Vagina (tissue), 2 donors: ENCODE results near the gene ZNF827.

ENCODE experiments used
- POLR2AphosphoS5 ChIP-seq, 2 donors: sonication (generic); formaldehyde crosslinking; IDR thresholded peaks; one replicate each; pipeline ENCODE4 v1.9.0; 2017; ENCODE audit warnings: antibody characterized with exemption in 2 of 2, mild to moderate bottlenecking in 2 of 2, low read depth in 1 of 2; ENCODE audit not compliant: insufficient read depth in 1 of 2
- TF ChIP-seq, protein P1 (sequence below), 3 experiments: fragments of 450-650 bp in 2 of 3; fragments of 200-600 bp in 1 of 3; sonication (generic) in 1 of 3; IDR thresholded peaks; one replicate each; pipeline ENCODE4 v1.5.1; 2017 to 2019; ENCODE audit warnings: antibody characterized with exemption in 3 of 3, mild to moderate bottlenecking in 2 of 3, moderate library complexity in 2 of 3

DNA sequence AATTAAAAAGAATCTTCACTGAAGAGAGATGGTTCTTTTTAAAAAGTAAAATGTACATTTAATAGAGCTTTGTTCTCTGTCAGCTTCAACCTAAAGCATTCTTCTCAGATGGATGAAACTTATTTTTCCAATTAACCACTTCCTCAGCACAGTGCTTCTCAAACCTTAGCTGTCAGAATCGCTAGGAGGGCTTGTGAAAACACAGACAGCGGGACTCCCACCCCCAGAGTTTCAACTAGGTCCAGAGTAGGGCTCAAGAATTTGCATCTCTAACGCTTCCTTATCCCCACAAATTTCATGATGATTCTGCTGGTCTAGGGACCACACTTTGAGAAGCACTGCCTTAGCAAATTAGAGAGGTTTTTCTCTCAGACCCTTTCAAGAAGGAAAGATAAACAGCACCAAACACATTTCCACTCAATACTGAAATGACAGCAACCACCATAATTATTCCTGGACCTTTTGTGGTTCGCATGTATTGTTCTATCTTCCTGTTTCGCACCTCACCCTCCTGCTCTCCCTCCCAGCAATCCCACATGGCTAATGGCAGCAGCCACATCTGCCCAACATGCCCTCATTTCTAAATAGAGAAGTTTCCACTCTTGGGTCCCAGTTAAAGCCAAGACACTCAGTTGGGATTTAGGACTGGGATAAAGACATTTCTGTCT, 73.2 kb downstream of the ZNF827 start:
- no peak for TF ChIP-seq POLR2AphosphoS5 (IDR thresholded peaks at IDR 0.05; ENCODE audit: insufficient read depth in 1 of 2, low read depth in 1 of 2)
- TF ChIP-seq, protein P1, sequence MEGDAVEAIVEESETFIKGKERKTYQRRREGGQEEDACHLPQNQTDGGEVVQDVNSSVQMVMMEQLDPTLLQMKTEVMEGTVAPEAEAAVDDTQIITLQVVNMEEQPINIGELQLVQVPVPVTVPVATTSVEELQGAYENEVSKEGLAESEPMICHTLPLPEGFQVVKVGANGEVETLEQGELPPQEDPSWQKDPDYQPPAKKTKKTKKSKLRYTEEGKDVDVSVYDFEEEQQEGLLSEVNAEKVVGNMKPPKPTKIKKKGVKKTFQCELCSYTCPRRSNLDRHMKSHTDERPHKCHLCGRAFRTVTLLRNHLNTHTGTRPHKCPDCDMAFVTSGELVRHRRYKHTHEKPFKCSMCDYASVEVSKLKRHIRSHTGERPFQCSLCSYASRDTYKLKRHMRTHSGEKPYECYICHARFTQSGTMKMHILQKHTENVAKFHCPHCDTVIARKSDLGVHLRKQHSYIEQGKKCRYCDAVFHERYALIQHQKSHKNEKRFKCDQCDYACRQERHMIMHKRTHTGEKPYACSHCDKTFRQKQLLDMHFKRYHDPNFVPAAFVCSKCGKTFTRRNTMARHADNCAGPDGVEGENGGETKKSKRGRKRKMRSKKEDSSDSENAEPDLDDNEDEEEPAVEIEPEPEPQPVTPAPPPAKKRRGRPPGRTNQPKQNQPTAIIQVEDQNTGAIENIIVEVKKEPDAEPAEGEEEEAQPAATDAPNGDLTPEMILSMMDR (IDR thresholded peaks at IDR 0.05): no peak
